ENCODE measurements around the gene SUGP1.
"Not testable (repeated sequence)": the region's sequence is repeated elsewhere in the genome, so short reads cannot be mapped to it uniquely, and the experiment has no call there.

The SUGP1 gene

DNA sequence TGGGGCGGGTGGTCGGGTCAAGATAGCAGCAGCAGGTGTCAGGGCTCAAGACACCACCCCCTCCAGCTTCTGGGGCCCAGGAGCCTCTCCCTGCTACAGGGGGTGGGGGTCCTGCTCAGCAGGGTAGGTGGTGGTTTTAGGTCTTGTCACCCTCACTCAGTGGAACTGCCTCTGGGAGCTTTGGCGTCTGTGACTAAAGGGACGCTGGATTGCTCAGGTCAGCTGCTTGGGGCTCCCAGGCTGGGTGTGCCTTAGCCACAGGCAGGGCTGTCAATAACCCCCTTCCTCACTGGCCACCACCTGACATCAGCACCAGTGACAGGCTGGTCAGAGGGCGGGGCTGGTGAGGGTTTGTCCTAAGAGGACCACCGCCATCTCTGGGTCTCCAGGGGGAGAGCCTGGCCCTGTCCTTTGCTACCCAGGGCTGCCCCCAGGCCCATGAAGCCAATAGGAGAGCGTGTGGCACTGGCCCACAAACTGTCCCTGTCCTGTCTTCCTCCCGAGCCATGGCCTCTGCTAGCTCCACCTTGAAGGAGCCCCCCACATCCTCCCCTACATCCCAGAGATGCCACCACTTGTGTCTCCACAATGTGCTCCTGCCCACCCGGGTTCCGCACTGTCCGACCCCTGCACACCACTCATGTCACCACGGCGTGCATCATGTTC lies 36.7 kb upstream of the SUGP1 start:
- TF ChIP-seq, protein P1, sequence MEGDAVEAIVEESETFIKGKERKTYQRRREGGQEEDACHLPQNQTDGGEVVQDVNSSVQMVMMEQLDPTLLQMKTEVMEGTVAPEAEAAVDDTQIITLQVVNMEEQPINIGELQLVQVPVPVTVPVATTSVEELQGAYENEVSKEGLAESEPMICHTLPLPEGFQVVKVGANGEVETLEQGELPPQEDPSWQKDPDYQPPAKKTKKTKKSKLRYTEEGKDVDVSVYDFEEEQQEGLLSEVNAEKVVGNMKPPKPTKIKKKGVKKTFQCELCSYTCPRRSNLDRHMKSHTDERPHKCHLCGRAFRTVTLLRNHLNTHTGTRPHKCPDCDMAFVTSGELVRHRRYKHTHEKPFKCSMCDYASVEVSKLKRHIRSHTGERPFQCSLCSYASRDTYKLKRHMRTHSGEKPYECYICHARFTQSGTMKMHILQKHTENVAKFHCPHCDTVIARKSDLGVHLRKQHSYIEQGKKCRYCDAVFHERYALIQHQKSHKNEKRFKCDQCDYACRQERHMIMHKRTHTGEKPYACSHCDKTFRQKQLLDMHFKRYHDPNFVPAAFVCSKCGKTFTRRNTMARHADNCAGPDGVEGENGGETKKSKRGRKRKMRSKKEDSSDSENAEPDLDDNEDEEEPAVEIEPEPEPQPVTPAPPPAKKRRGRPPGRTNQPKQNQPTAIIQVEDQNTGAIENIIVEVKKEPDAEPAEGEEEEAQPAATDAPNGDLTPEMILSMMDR (IDR thresholded peaks at IDR 0.05; ENCODE audit: insufficient read depth, missing control alignments), result no peak
- FAIRE-seq (no peak), DNase-seq (ENCODE audit: insufficient read length, low spot score) (no peak)

DNA sequence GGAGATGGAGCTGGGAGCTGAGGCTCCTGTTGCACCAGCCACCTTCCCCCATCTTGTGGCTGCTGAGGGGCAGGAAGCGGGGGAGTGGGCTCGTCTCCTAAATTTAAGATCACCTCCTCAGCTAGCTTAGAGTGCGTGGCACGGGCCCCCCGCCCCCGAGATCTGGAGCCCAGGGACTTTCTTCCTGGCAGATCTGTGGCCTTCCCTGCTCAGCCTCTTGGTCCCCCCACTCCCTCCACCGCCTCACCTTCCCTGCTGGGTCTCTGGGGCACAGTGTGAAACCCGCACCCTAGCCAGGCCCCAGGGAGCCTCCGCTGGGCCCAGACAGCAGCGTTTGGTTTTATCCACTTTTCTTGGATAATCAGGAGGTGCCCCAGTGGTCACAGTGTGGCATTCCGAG lies 36.2 kb upstream of the SUGP1 start:
- DNase-seq (ENCODE audit: insufficient read length, low spot score) (no peak), FAIRE-seq (no peak)
- TF ChIP-seq, protein P1 (IDR thresholded peaks at IDR 0.05; ENCODE audit: insufficient read depth, missing control alignments), result no peak

DNA sequence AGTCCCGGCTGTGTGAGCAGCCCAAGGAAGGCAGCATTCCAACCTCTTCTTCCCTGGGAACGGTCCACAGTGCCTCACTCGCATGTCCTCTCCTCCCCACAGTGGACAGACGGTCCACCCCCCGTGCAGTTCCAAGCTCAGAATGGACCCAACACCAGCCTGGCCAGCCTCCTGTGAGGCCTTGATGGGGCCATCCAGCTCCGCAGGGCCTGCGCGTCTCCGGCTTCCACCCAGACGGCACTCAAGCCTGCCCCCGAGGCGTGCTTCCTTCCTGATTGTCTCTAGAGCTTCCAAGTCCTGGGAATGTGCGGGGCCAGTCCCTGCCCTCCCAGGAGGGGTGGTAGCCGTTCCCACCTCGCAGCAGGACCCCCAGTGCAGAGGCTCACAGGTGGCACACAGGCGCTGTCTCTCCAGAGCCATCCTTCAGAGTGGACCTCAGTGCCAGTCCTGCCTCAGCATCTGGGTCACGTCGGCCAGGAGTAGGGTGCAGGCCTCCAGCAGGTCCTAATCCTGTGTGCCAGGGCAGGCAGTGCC lies 35.4 kb upstream of the SUGP1 start:
- no peak for DNase-seq (ENCODE audit: insufficient read length, low spot score)
- no peak for FAIRE-seq
- TF ChIP-seq, protein P1 (IDR thresholded peaks at IDR 0.05; ENCODE audit: insufficient read depth, missing control alignments), result no peak

DNA sequence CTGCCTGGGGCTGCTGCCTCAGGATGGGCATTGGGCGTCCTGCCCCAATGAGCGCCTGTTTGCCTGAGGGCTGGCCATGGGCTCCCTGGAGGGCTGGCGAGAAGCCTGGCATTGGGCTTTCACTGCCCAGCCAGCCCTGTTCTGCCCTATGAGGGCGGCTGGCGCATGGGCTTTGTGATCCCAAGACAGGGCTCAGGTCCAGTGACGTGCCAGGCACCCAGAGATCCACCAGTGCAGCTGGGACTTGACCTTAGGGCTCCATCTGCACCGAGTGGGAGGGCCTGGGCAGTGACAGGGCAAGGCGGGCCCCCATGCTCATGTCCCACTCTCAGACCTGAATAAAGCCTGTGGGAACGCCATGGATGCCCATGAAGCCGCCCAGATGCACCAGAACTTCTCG lies 34.6 kb upstream of the SUGP1 start:
- TF ChIP-seq, protein P1 (IDR thresholded peaks at IDR 0.05; ENCODE audit: insufficient read depth, missing control alignments), result no peak
- DNase-seq (ENCODE audit: insufficient read length, low spot score), result no peak
- no peak for FAIRE-seq

DNA sequence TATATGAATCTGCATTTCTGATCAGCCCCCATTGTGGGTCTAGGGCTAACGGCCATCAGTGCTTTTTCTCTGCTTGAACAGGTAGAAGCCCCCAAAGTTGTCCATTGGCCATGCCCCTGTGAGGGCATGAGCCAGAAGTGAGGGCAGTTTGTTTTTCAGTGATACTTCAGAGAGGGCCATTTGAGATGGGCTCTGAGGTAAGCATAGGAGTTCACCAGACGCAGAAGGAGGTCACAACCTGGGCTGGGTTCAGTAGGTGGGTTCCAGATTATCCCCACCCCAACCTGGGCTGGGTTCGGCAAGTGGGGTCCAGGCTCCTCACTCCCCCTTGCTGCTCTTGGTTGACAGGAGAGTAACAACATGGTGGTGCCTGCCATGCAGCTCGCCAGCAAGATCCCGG lies 33.7 kb upstream of the SUGP1 start:
- FAIRE-seq (no peak), DNase-seq (ENCODE audit: insufficient read length, low spot score) (no peak)
- TF ChIP-seq, protein P1 (IDR thresholded peaks at IDR 0.05; ENCODE audit: insufficient read depth, missing control alignments), result no peak

DNA sequence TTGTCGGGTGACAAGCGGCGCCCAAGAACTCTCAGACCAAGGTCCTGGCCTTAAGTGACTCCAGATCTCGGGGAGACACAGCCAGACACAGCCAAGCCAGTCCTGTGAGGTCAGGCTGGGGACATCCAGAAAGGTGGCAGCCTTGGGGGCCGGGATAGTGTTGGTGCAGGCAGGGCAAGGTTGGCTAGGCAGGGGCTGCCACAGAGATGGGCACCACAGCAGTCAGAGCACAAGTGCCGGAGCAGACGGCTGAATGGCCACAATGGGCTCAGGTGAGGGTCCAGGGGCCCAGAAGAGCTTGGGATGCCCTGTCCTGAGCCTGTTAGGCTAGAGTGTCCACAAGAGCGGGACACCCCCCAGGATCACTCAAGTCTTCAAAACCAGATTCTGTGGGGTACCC lies 32.5 kb upstream of the SUGP1 start:
- DNase-seq (ENCODE audit: insufficient read length, low spot score), result no peak
- TF ChIP-seq, protein P1 (IDR thresholded peaks at IDR 0.05; ENCODE audit: insufficient read depth, missing control alignments), result no peak
- no peak for FAIRE-seq

DNA sequence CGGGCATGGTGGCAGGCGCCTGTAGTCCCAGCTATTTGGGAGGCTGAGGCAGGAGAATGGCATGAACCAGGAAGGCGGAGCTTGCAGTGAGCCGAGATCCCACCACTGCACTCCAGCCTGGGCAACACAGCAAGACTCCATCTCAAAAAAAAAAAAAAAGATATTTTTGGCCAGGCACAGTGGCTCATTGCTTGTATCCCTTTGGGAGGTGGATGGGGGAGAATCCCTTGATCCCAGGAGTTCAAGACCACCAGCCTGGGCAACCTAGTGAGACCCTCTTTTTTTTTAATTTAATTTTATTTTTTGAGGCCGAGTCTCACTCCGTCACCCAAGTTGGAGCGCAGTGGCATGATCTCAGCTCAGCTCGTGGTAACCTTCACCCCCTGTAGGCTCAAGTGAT lies 30.4 kb upstream of the SUGP1 start:
- not testable (repeated sequence) for DNase-seq (ENCODE audit: insufficient read length, low spot score); FAIRE-seq

Data from D721Med (cell line).